Breast epithelium (tissue), 3 donors: ENCODE data around the gene CTRB1.

Source experiments
- POLR2A ChIP-seq: fragments of 450-650 bp; IDR thresholded peaks from one replicate; pipeline ENCODE4 v1.6.1; 2016; ENCODE audit warnings: antibody characterized with exemption, mild to moderate bottlenecking, moderate library complexity
- POLR2AphosphoS5 ChIP-seq, 3 donors: sonication (generic); formaldehyde crosslinking; IDR thresholded peaks; one replicate each; pipeline ENCODE4 v1.6.1; 2017; ENCODE audit warnings: antibody characterized with exemption in 3 of 3

- TF ChIP-seq POLR2A: no peak
- no peak for TF ChIP-seq POLR2AphosphoS5 (IDR thresholded peaks at IDR 0.05)
Measured at GRCh38 chr16:75239542-75240122, 20.8 kb downstream of the CTRB1 start.
